Common myeloid progenitor, CD34-positive (primary cell): Measurements from ENCODE around the gene STX4.

Source experiments
- CTCF ChIA-PET: fragments of 350-600 bp; sonication (Branson Sonifier 250); formaldehyde crosslinking; loops from one replicate; lab custom pipeline; 2021; ENCODE audit warnings: antibody characterized with exemption; lab: Charles Lee
- POLR2A ChIA-PET: fragments of 350-600 bp; sonication (Branson Sonifier 250); formaldehyde crosslinking; loops from one replicate; lab custom pipeline; 2021; ENCODE audit warnings: antibody characterized with exemption; lab: Charles Lee
- DNase-seq, 3 donors: peaks; one replicate each; pipeline versions ENCODE4 v3.0.0 to v3.0.0-alpha.2; 2013
- H3K27ac ChIP-seq, 2 experiments: 1 replicate in 1 of 2; 2 replicates in 1 of 2; pipeline ENCODE4 v1.7.0; 2013; ENCODE audit warnings: inconsistent platforms in 2 of 2, low read length in 2 of 2, mild to moderate bottlenecking in 2 of 2, low read depth in 1 of 2, moderate library complexity in 1 of 2; ENCODE audit not compliant: severe bottlenecking in 2 of 2, insufficient read depth in 1 of 2, poor library complexity in 1 of 2
- H3K27me3 ChIP-seq, 5 experiments: replicated peaks in 2 of 5; 1 replicate in 3 of 5; 2 replicates in 2 of 5; pipeline versions ENCODE4 v1.6.1 to v1.7.0; 2013; ENCODE audit warnings: low read length in 4 of 5, mild to moderate bottlenecking in 2 of 5, moderate library complexity in 2 of 5, inconsistent platforms in 1 of 5; ENCODE audit not compliant: insufficient read depth in 5 of 5, control insufficient read depth in 4 of 5
- H3K36me3 ChIP-seq, 4 experiments: 1 replicate in 2 of 4; 2 replicates in 2 of 4; pipeline versions ENCODE4 v1.6.1 to v1.7.0; 2013; ENCODE audit warnings: low read length in 3 of 4, control low read depth in 1 of 4, mild to moderate bottlenecking in 1 of 4; ENCODE audit not compliant: control insufficient read depth in 4 of 4, insufficient read depth in 4 of 4
- H3K4me1 ChIP-seq, 4 experiments: 1 replicate in 3 of 4; 2 replicates in 1 of 4; pipeline versions ENCODE4 v1.6.1 to v1.7.1; 2013; ENCODE audit warnings: low read length in 3 of 4, mild to moderate bottlenecking in 3 of 4, control low read depth in 1 of 4, inconsistent platforms in 1 of 4, moderate library complexity in 1 of 4; ENCODE audit not compliant: control insufficient read depth in 4 of 4, insufficient read depth in 4 of 4; ENCODE audit errors: control extremely low read depth in 1 of 4
- H3K4me3 ChIP-seq, 7 experiments: 1 replicate in 4 of 7; 2 replicates in 3 of 7; pipeline versions ENCODE4 v1.5.1 to v1.7.0; 2013; ENCODE audit warnings: mild to moderate bottlenecking in 7 of 7, low read length in 6 of 7, moderate library complexity in 6 of 7, inconsistent platforms in 2 of 7, low read depth in 2 of 7, control low read depth in 1 of 7; ENCODE audit not compliant: insufficient read depth in 4 of 7, control insufficient read depth in 1 of 7; ENCODE audit errors: extremely low read depth in 1 of 7
- H3K9me3 ChIP-seq, 5 experiments: 1 replicate in 4 of 5; 2 replicates in 1 of 5; pipeline versions ENCODE4 v1.6.1 to v1.7.1; 2013; ENCODE audit warnings: low read length in 4 of 5, mild to moderate bottlenecking in 2 of 5, inconsistent platforms in 1 of 5, low read depth in 1 of 5, moderate library complexity in 1 of 5; ENCODE audit not compliant: control insufficient read depth in 4 of 5, insufficient read depth in 2 of 5; ENCODE audit errors: control extremely low read depth in 1 of 5
- WGBS: methylation state at CpG from one replicate; pipeline ENCODE4 v1.1.5; 2013; ENCODE audit not compliant: insufficient coverage; 5-methylcytosine and 5-hydroxymethylcytosine counted together

STX4 gene

DNA sequence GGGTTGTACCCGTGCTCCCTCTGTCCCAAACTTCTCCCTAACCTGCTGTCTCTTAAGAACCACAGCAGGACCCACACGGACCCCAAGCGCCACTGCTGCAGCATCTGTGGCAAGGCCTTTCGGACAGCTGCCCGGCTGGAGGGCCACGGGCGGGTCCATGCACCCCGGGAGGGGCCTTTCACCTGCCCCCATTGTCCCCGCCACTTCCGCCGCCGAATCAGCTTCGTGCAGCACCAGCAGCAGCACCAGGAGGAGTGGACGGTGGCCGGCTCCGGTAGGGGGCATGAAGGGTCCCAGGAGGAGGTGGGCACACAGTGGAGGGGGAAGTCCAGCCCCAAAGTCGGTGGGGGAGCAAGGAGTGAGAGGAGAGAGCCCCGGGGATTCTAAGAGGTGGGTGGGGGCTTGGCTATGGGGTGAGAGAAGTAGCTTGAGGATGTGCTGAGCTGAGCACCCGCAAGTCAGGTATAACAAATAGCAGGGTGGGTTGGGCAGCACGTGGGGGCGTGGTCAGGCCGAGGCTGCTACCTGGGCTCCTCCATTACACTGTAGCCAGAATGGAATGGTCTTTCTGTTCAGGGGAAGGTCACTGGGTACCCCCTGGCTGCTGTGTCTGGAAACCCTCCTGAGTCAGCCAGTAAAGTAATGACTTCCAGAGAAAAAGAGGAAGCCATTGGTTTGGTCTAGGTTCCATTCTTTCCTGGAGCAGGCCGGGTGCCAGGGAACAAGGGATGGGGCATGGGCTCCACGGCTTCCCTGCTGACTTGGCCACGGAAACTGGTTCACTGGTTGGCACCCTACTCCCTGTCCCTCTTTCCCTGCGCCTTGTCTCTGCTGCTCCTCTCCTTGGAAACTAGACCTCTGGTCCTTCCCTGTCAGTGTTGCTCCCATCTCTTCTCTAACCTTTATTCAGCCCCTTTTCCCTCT lies 48.3 kb downstream of the STX4 start:
- Histone ChIP-seq H3K9me3 (no peaks in the 10 kb centered on the region), H3K4me1 (peaks cover 0 to 15% (median 3%) of the 10 kb centered on the region in 4 experiments), H3K27me3 (no peaks in the 10 kb centered on the region), H3K36me3 (peaks cover 6 to 91% (median 66%) of the 10 kb centered on the region in 4 experiments), H3K27ac (no peak overlapping the region), H3K4me3 (no peak overlapping the region)
- ChIA-PET CTCF (interaction anchor here (0.6 kb wide), 1 partner anchor 123 kb away, joined by 3 read pairs; no protein-coding TSS in a partner anchor), POLR2A (no interaction called here)
- WGBS = 92% methylated on average over 21 of the region's 26 CpGs
- no peak for DNase-seq

DNA sequence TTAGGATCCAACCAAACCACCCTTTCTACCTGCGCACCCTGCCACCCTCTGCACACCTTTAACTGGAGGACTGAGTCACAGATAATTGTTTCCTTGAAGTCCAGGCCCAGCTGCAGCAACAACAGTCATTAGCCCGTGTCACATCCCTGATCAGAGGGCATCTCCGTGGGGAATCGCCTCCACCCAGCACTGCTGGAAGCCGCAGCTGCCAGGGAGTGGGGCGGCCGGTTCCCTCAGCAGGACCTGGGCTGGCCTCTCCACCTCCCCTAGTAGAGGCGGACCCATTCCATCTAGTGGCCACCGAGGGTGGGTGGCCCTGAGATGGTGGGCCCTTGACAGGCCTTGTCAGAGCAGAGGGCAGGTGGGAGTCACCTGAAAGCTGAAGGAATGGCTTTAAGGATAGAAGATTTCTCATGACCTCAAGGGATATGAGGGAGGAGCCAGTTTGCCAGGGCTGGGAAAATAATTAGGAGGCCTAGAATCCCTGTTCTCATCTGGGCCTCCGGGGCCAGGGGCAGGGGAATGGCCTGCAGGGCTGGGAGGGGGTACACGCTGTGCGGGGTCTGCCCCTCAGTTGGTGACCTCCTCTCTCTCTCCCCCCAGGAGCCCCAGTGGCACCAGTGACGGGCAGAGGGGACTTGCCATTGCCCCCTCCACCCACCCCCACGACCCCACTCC lies 49.1 kb downstream of the STX4 start:
- H3K36me3 ChIP-seq = peaks cover 6 to 90% (median 63%) of the 10 kb centered on the region in 4 experiments
- CTCF ChIA-PET = no interaction called here
- no peak overlapping the region for H3K27ac ChIP-seq

DNA sequence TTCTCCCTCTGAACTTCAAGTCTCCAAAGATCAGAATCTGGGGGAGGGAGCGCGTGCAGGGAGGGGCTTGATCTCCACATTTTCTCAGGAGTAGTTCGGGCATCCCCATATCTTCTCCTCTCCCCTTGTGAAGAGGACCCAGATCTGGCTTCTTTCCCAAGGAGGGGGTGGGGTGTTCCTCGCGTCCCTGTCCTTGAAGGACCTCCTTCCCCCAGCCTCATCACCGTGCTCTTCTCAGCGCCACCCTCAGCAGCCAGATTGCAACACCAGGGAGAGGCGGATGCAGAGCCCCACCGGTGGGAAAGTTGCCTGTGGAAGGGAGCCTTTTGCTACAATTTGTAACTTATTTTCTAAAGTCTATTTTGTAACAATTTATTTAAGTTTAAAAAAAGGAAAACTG lies 49.7 kb downstream of the STX4 start:
- Histone ChIP-seq H3K27me3 (no peaks in the 10 kb centered on the region), H3K27ac (no peak overlapping the region), H3K4me3 (no peak overlapping the region), H3K36me3 (peaks cover 6 to 85% (median 59%) of the 10 kb centered on the region in 4 experiments), H3K4me1 (peaks cover 0 to 15% (median 3%) of the 10 kb centered on the region in 4 experiments), H3K9me3 (no peaks in the 10 kb centered on the region)
- no CpG with 5 or more reads among the region's 9 CpGs for WGBS
- DNase-seq = no peak
- POLR2A ChIA-PET = no interaction called here
- CTCF ChIA-PET = no interaction called here

More for the DNA sequence above, 49.1 kb downstream of the STX4 start:
- WGBS = 95% methylated on average over 11 of the region's 14 CpGs
- DNase-seq = no peak
- H3K4me3 ChIP-seq = no peak overlapping the region
- POLR2A ChIA-PET = no interaction called here
- H3K27me3 ChIP-seq = no peaks in the 10 kb centered on the region
- H3K9me3 ChIP-seq = no peaks in the 10 kb centered on the region
- H3K4me1 ChIP-seq = peaks cover 0 to 15% (median 3%) of the 10 kb centered on the region in 4 experiments

DNA sequence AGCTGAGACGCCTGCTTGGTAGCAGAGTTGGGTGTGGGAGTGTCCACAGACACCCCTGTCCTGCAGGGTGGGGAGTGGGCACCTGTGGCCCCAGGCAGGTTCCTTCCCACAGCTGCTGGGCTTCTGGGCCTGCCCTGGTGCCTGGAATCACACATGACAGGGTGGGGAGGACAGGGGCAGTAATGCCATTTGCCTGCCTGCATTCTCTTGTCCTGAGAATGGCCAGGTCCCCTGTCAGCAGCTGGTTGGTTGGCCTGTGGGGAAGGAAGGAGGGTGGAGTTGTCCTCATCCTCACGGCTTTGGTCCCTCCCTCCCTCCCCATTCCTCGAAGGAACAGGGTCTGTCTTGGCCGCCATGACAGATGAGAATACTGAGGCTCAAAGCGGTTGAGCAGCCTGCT lies 50.2 kb downstream of the STX4 start:
- H3K9me3 ChIP-seq = no peaks in the 10 kb centered on the region
- WGBS = 96% methylated on average over 4 of the region's 5 CpGs
- peaks cover 0 to 13% (median 3%) of the 10 kb centered on the region in 4 experiments for H3K4me1 ChIP-seq
- peaks cover 6 to 83% (median 60%) of the 10 kb centered on the region in 4 experiments for H3K36me3 ChIP-seq
- H3K27me3 ChIP-seq = no peaks in the 10 kb centered on the region
- peak overlapping the region in 1 of 2 experiments; percentile 25 for H3K27ac ChIP-seq
- ChIA-PET POLR2A (interaction anchor here (1.2 kb wide), 1 partner anchor 67 kb away, joined by 4 read pairs; no protein-coding TSS in a partner anchor), CTCF (interaction anchor here (0.9 kb wide), 1 partner anchor 10 kb away, joined by 3 read pairs; no protein-coding TSS in a partner anchor)
- no peak overlapping the region for H3K4me3 ChIP-seq
- no peak for DNase-seq

DNA sequence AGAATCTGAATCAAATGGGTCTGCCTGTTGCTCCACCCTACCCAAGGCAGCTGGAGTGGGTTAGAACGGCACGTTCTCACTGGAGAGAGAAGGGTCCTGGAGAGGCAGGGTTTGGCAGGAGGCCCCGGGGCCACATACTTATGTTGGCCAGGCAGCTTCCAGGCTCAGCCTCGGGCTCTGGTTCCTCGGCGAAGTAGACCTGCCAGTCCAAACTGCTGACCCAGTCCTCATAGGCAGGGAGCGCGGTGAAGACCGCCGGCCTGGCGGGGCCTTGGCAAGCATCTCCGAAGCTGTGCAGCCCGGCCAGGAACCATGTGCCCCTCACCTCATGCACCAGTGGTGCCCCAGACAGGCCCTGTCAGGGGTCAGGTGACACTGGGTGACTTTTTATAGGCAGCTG lies 50.6 kb downstream of the STX4 start:
- Histone ChIP-seq H3K27ac (no peak overlapping the region), H3K36me3 (peaks cover 8 to 83% (median 61%) of the 10 kb centered on the region in 4 experiments), H3K4me1 (peaks cover 0 to 9% (median 3%) of the 10 kb centered on the region in 4 experiments), H3K4me3 (no peak overlapping the region), H3K27me3 (no peaks in the 10 kb centered on the region), H3K9me3 (no peaks in the 10 kb centered on the region)
- ChIA-PET CTCF (interaction anchor here (0.9 kb wide), 1 partner anchor 9 kb away, joined by 3 read pairs; no protein-coding TSS in a partner anchor), POLR2A (interaction anchor here (1.2 kb wide), 1 partner anchor 68 kb away, joined by 4 read pairs; no protein-coding TSS in a partner anchor)
- WGBS = 96% methylated on average over 13 of the region's 13 CpGs
- no peak for DNase-seq

DNA sequence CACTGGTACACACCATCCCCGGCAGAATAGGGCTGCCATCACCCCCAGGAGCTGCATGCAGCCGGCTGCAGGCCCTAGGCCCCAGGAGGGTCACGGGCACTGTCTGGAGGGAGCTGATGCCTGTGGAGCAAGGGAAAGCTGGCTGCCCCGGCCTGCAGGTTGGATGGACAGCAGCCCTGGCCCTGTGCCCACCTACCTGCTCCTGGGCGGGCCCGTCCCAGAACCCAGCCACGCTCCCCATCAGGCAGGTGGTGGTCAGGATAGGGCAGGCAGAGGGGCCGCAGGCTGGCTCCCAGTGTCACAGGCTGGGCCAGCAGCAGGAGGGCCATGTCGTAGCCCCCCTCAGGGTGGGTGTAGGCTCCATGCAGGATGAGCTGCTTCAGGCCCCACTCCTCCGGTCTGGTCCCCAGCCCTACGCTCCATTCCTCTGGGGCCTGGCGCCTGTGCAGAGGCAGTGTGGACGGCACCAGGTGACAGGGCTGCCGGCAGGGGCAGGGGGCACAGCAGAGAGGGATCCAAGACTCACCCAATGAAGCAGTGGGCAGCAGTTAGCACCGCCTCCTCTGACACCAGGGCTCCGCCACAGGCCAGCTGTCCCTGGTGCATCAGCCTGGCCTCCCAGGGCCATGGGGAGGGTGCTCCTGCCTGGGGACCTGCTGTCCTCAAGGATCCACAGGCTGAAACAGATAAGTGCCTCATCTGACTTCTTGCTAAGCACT lies 51.4 kb downstream of the STX4 start:
- WGBS = 97% methylated on average over 16 of the region's 16 CpGs
- Histone ChIP-seq H3K27ac (no peak overlapping the region), H3K9me3 (no peaks in the 10 kb centered on the region), H3K4me3 (no peak overlapping the region), H3K36me3 (peaks cover 8 to 81% (median 57%) of the 10 kb centered on the region in 4 experiments), H3K27me3 (no peaks in the 10 kb centered on the region), H3K4me1 (peaks cover 0 to 2% (median 2%) of the 10 kb centered on the region in 4 experiments)
- no peak for DNase-seq
- ChIA-PET POLR2A (interaction anchor here (1.2 kb wide), 1 partner anchor 69 kb away, joined by 4 read pairs; no protein-coding TSS in a partner anchor), CTCF (interaction anchor here (1.2 to 2.2 kb wide), 2 partner anchors 9 to 16 kb away, joined by 3 to 6 read pairs; no protein-coding TSS in a partner anchor)
